H1 (cell line): ENCODE results near the gene ANKRD31. TPM values are rescaled to one million over a fixed set of nuclear protein-coding genes. Genes with fewer than 3 reads are reported as not detected.

Experiments
- CTCF ChIA-PET: fragments of 300-600 bp; sonication (Branson Sonifier 250); formaldehyde crosslinking; loops from one replicate; lab custom pipeline; 2021; ENCODE audit not compliant: partially characterized antibody; lab: Charles Lee
- POLR2A ChIA-PET: fragments of 300-600 bp; sonication (Branson Sonifier 250); formaldehyde crosslinking; loops from one replicate; lab custom pipeline; 2021; ENCODE audit warnings: inconsistent platforms; ENCODE audit not compliant: partially characterized antibody; lab: Charles Lee
- DNase-seq, 2 experiments: peaks; one replicate each; pipeline versions ENCODE4 v3.0.0 to v3.0.0-alpha.2; 2010 to 2022; ENCODE audit warnings: low spot score in 2 of 2, low read depth in 1 of 2, mixed read lengths in 1 of 2
- FAIRE-seq: peaks from 2 replicates; lab custom pipeline; 2011; peaks lifted over from hg19 to GRCh38; lab: Jason Lieb, UNC
- H2AFZ ChIP-seq: 2 replicates; pipeline ENCODE4 v1.8.1; 2012; ENCODE audit warnings: low read length, inconsistent platforms
- H2AK5ac ChIP-seq: 2 replicates; pipeline ENCODE4 v1.6.1; 2013; ENCODE audit warnings: low read depth, low read length
- H2BK120ac ChIP-seq: replicated peaks from 2 replicates; pipeline ENCODE3; 2013; ENCODE audit warnings: low read depth, low read length, inconsistent platforms
- H2BK12ac ChIP-seq: 2 replicates; pipeline ENCODE4 v1.6.1; 2013; ENCODE audit warnings: low read depth, low read length
- H2BK15ac ChIP-seq: 2 replicates; pipeline ENCODE4 v1.6.1; 2013; ENCODE audit warnings: low read length
- H2BK20ac ChIP-seq: 2 replicates; pipeline ENCODE4 v1.6.1; 2013; ENCODE audit warnings: low read length
- H2BK5ac ChIP-seq: 2 replicates; pipeline ENCODE4 v1.6.1; 2013; ENCODE audit warnings: low read depth, low read length
- H3K14ac ChIP-seq: 2 replicates; pipeline ENCODE4 v1.6.1; 2013; ENCODE audit warnings: inconsistent platforms; ENCODE audit not compliant: insufficient read length
- H3K18ac ChIP-seq: 2 replicates; pipeline ENCODE4 v1.6.1; 2013; ENCODE audit warnings: low read length; ENCODE audit errors: extremely low read depth
- H3K23ac ChIP-seq: 2 replicates; pipeline ENCODE4 v1.6.1; 2013; ENCODE audit warnings: inconsistent platforms; ENCODE audit not compliant: insufficient read length
- H3K23me2 ChIP-seq: 2 replicates; pipeline ENCODE4 v1.6.1; 2013; ENCODE audit warnings: low read depth, low read length
- H3K27ac ChIP-seq: 2 replicates; pipeline ENCODE4 v1.6.1; 2011; ENCODE audit warnings: low read depth, low read length, inconsistent platforms
- H3K27me3 ChIP-seq, 4 experiments: replicated peaks in 1 of 4; 1 replicate in 1 of 4; 2 replicates in 3 of 4; pipeline versions ENCODE4 v1.6.1 to v1.8.1; 2011 to 2013; ENCODE audit warnings: low read length in 3 of 4, mild to moderate bottlenecking in 3 of 4, inconsistent platforms in 2 of 4, mixed read lengths in 2 of 4, moderate library complexity in 1 of 4; ENCODE audit not compliant: control insufficient read depth in 3 of 4, insufficient read depth in 3 of 4; ENCODE audit errors: extremely low read depth in 1 of 4
- H3K36me3 ChIP-seq, 4 experiments: 2 replicates each; pipeline versions ENCODE4 v1.6.1 to v1.8.1; 2011 to 2013; ENCODE audit warnings: mild to moderate bottlenecking in 4 of 4, low read length in 3 of 4, moderate library complexity in 2 of 4, control low read depth in 1 of 4, inconsistent platforms in 1 of 4; ENCODE audit not compliant: insufficient read depth in 4 of 4, control insufficient read depth in 2 of 4
- H3K4ac ChIP-seq: replicated peaks from 2 replicates; pipeline ENCODE3; 2013; ENCODE audit warnings: low read length, low read depth, mixed read lengths, inconsistent platforms; ENCODE audit not compliant: insufficient read length
- H3K4me1 ChIP-seq, 4 experiments: replicated peaks in 1 of 4; 1 replicate in 1 of 4; 2 replicates in 3 of 4; pipeline versions ENCODE4 v1.6.1 to v1.8.1; 2011 to 2013; ENCODE audit warnings: low read length in 3 of 4, inconsistent platforms in 2 of 4, mixed read lengths in 1 of 4; ENCODE audit not compliant: insufficient read depth in 4 of 4, control insufficient read depth in 3 of 4
- H3K4me2 ChIP-seq, 2 experiments: 2 replicates each; pipeline versions ENCODE4 v1.6.1 to v1.8.1; 2011 to 2013; ENCODE audit warnings: low read depth in 2 of 2, low read length in 2 of 2, control low read depth in 1 of 2, inconsistent platforms in 1 of 2, mild to moderate bottlenecking in 1 of 2; ENCODE audit not compliant: insufficient read depth in 1 of 2
- H3K4me3 ChIP-seq, 4 experiments: fragments of 200-600, 300-600 bp in 1 of 4; sonication (generic), shearing (Covaris generic), sonication (Bioruptor Twin) in 1 of 4; 2 replicates each; pipeline versions ENCODE4 v1.5.1 to v1.8.1; 2011 to 2016; ENCODE audit warnings: low read length in 4 of 4, low read depth in 3 of 4, control low read depth in 2 of 4, inconsistent platforms in 2 of 4, mild to moderate bottlenecking in 2 of 4, mixed read lengths in 1 of 4, moderate library complexity in 1 of 4; ENCODE audit not compliant: insufficient read depth in 2 of 4; ENCODE audit errors: extremely low read depth in 1 of 4
- H3K56ac ChIP-seq: replicated peaks from 2 replicates; pipeline ENCODE3; 2013; ENCODE audit warnings: low read depth, mild to moderate bottlenecking, mixed read lengths, low read length, inconsistent platforms; ENCODE audit not compliant: insufficient read length
- H3K79me1 ChIP-seq: 2 replicates; pipeline ENCODE4 v1.6.1; 2013; ENCODE audit warnings: low read depth, low read length, control low read depth
- H3K79me2 ChIP-seq, 2 experiments: 2 replicates each; pipeline versions ENCODE4 v1.6.1 to v1.8.1; 2012 to 2013; ENCODE audit warnings: low read length in 2 of 2, mild to moderate bottlenecking in 2 of 2, inconsistent platforms in 1 of 2; ENCODE audit not compliant: insufficient read depth in 2 of 2, control insufficient read depth in 1 of 2
- H3K9ac ChIP-seq, 4 experiments: replicated peaks in 1 of 4; 1 replicate in 1 of 4; 2 replicates in 3 of 4; pipeline versions ENCODE4 v1.6.1 to v1.8.1; 2011 to 2013; ENCODE audit warnings: low read depth in 3 of 4, low read length in 3 of 4, control low read depth in 2 of 4, mild to moderate bottlenecking in 2 of 4, moderate library complexity in 2 of 4, inconsistent platforms in 1 of 4; ENCODE audit errors: extremely low read depth in 1 of 4
- H3K9me3 ChIP-seq, 2 experiments: 2 replicates each; pipeline versions ENCODE4 v1.6.1 to v1.8.1; 2012 to 2013; ENCODE audit warnings: mild to moderate bottlenecking in 2 of 2, moderate library complexity in 2 of 2, control low read depth in 1 of 2, inconsistent platforms in 1 of 2, low read depth in 1 of 2, low read length in 1 of 2, mixed read lengths in 1 of 2; ENCODE audit not compliant: insufficient read depth in 2 of 2
- H4K20me1 ChIP-seq, 2 experiments: replicated peaks in 1 of 2; 2 replicates each; pipeline versions ENCODE3 to v1.8.1; 2011 to 2013; ENCODE audit warnings: inconsistent platforms in 2 of 2, low read length in 2 of 2, mild to moderate bottlenecking in 1 of 2; ENCODE audit not compliant: insufficient read depth in 2 of 2, control insufficient read depth in 1 of 2
- H4K5ac ChIP-seq: 2 replicates; pipeline ENCODE4 v1.6.1; 2013; ENCODE audit warnings: low read length, low read depth, mixed read lengths, inconsistent platforms; ENCODE audit not compliant: insufficient read length
- H4K8ac ChIP-seq: 2 replicates; pipeline ENCODE4 v1.8.0; 2013; ENCODE audit warnings: mild to moderate bottlenecking, moderate library complexity, low read length, inconsistent platforms; ENCODE audit not compliant: insufficient read depth; ENCODE audit errors: extremely low read depth
- H4K91ac ChIP-seq: replicated peaks from 2 replicates; pipeline ENCODE3; 2013; ENCODE audit warnings: low read length, mixed read lengths, inconsistent platforms; ENCODE audit not compliant: insufficient read length
- E2F6 ChIP-seq: IDR thresholded peaks from 2 replicates; pipeline ENCODE4 v1.6.1; 2012; ENCODE audit warnings: inconsistent platforms
- EP300 ChIP-seq, 2 experiments: IDR thresholded peaks; 1 replicate in 1 of 2; 2 replicates in 1 of 2; pipeline ENCODE4 v1.6.1; 2011 to 2012; ENCODE audit warnings: low read depth in 2 of 2, low read length in 2 of 2, mild to moderate bottlenecking in 2 of 2, borderline replicate concordance in 1 of 2, inconsistent platforms in 1 of 2, moderate library complexity in 1 of 2
- EZH2 ChIP-seq: fragments of 200-600 bp; sonication (generic); IDR thresholded peaks from 2 replicates; pipeline ENCODE4 v1.7.1; 2012; ENCODE audit warnings: low read depth, mild to moderate bottlenecking, moderate library complexity, low read length, inconsistent platforms; ENCODE audit not compliant: severe bottlenecking
- GABPA ChIP-seq: IDR thresholded peaks from 2 replicates; pipeline ENCODE4 v1.6.1; 2011; ENCODE audit warnings: mild to moderate bottlenecking, low read length, moderate library complexity, borderline replicate concordance; ENCODE audit not compliant: insufficient read depth
- JUND ChIP-seq: IDR thresholded peaks from 2 replicates; pipeline ENCODE4 v1.6.1; 2011; ENCODE audit warnings: mild to moderate bottlenecking, improper control_type of control experiment, low read length
- MAFK ChIP-seq: IDR thresholded peaks from 2 replicates; pipeline ENCODE4 v1.6.1; 2012; ENCODE audit warnings: low read depth, mild to moderate bottlenecking, improper control_type of control experiment, low read length
- MAX ChIP-seq: IDR thresholded peaks from 2 replicates; pipeline ENCODE4 v1.6.1; 2012; ENCODE audit warnings: inconsistent platforms
- NRF1 ChIP-seq: IDR thresholded peaks from 2 replicates; pipeline ENCODE4 v1.6.1; 2011; ENCODE audit warnings: mild to moderate bottlenecking, low read depth, low read length, improper control_type of control experiment
- POLR2A ChIP-seq, 2 experiments: IDR thresholded peaks; 1 replicate in 1 of 2; 2 replicates in 1 of 2; pipeline ENCODE4 v1.6.1; 2011; ENCODE audit warnings: low read depth in 2 of 2, low read length in 2 of 2, mild to moderate bottlenecking in 2 of 2; ENCODE audit errors: control extremely low read depth in 1 of 2
- RXRA ChIP-seq: IDR thresholded peaks from 2 replicates; pipeline ENCODE4 v1.6.1; 2011; ENCODE audit warnings: low read depth, mild to moderate bottlenecking, low read length, moderate library complexity; ENCODE audit not compliant: insufficient read depth
- SIX5 ChIP-seq: IDR thresholded peaks from 2 replicates; pipeline ENCODE4 v1.6.1; 2011; ENCODE audit warnings: mild to moderate bottlenecking, low read depth, low read length
- TCF12 ChIP-seq: IDR thresholded peaks from 2 replicates; pipeline ENCODE4 v1.6.1; 2011; ENCODE audit warnings: low read depth, mild to moderate bottlenecking, low read length
- TEAD4 ChIP-seq: IDR thresholded peaks from 2 replicates; pipeline ENCODE4 v1.6.1; 2012; ENCODE audit warnings: low read depth, low read length, inconsistent platforms, mixed read lengths
- YY1 ChIP-seq: IDR thresholded peaks from 2 replicates; pipeline ENCODE4 v1.6.1; 2011; ENCODE audit warnings: low read depth, mild to moderate bottlenecking, low read length
- WGBS, 2 experiments: shearing (Covaris generic) in 1 of 2; methylation state at CpG; one replicate each; pipeline versions ENCODE4 v1.1.6 to v1.1.7; 2013 to 2015; ENCODE audit warnings: low lambda C conversion rate in 2 of 2, mixed read lengths in 2 of 2, inconsistent platforms in 1 of 2, low coverage in 1 of 2, missing lambda C conversion rate in 1 of 2; ENCODE audit not compliant: insufficient replicate concordance in 2 of 2, insufficient coverage in 1 of 2, insufficient read length in 1 of 2; ENCODE audit errors: extremely low coverage in 1 of 2, missing lambda C conversion rate in 1 of 2; 5-methylcytosine and 5-hydroxymethylcytosine counted together
- polyA plus RNA-seq, 7 experiments: library from polyadenylated mRNA; depleted of rRNA in 3 of 7; stranded (reverse) in 5 of 7; unstranded in 2 of 7; fragments of >200 nt in 5 of 7; fragments of 200-250 nt in 2 of 7; gene quantifications; 1 replicate in 5 of 7; 2 replicates in 1 of 7; 4 replicates in 1 of 7; pipeline versions ENCODE4 v1.2.1 to v1.2.3, GENCODE V29; 2011 to 2013; ENCODE audit warnings: missing spikeins in 2 of 7, mixed read lengths in 2 of 7
- total RNA-seq: library from RNA; stranded (reverse); fragmentation: NEBNext Ultra II Directional; extraction: Animal tissue kit (Norgen Biotek cat#: 25700); gene quantifications from 2 replicates; pipeline ENCODE4 v1.2.1, GENCODE V29; 2021

Gene ANKRD31
- total and polyA plus RNA-seq, 2 of the 8 experiments (the other 6 are each of a cell fraction or from before 2014, with no cell fraction given) = 0.05 to 0.06 TPM

DNA sequence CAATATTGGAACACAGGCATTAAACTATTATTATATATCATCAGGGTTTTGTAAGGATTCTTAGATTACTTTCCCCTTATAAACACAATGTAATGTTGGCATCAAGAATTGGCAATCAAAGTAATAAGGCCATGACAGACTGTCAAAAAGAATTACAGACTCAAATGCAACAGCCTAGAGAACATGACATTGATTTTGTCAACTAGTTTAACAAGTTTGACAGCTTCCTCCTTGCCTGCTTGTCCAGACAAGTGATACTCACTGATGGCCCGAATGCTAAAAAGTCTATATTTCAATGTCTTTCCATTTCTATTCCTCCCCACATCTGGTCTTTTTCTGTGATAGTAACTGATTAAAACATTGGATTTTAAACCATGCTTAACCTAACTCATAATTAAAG is 6.4 kb upstream of the ANKRD31 start:
- Histone ChIP-seq H4K5ac (no peak overlapping the region), H2BK15ac (no peak overlapping the region), H3K4me3 (no peak overlapping the region), H3K18ac (no peak overlapping the region), H3K79me1 (no peaks in the 10 kb centered on the region), H3K27me3 (no peaks in the 10 kb centered on the region), H3K23me2 (no peaks in the 10 kb centered on the region), H2BK5ac (no peak overlapping the region), H3K27ac (no peak overlapping the region), H4K91ac (no peak overlapping the region), H3K9me3 (no peaks in the 10 kb centered on the region), H2BK12ac (no peak overlapping the region), H2AK5ac (no peak overlapping the region), H3K14ac (no peak overlapping the region), H3K79me2 (no peaks in the 10 kb centered on the region), H3K4ac (no peak overlapping the region), H4K20me1 (no peaks in the 10 kb centered on the region), H2AFZ (no peak overlapping the region), H3K4me2 (no peak overlapping the region), H3K4me1 (peaks cover 5 to 10% (median 7%) of the 10 kb centered on the region in 4 experiments), H3K36me3 (no peaks in the 10 kb centered on the region), H3K56ac (no peak overlapping the region), H3K23ac (no peak overlapping the region), H2BK120ac (no peak overlapping the region), H2BK20ac (no peak overlapping the region), H4K8ac (no peak overlapping the region), H3K9ac (no peak overlapping the region)
- 91% methylated on average over 1 of the region's 1 CpG; no CpG with 5 or more reads in 1 of the 2 experiments for WGBS, 2 experiments
- DNase-seq (no peak), FAIRE-seq (no peak)
- CTCF ChIA-PET = interaction anchor here (1.4 kb wide), 1 partner anchor 193 kb away, joined by 3 read pairs; no protein-coding TSS in a partner anchor
- POLR2A ChIA-PET = no interaction called here
- TF ChIP-seq GABPA (no peak), E2F6 (no peak), SIX5 (no peak), POLR2A (IDR thresholded peaks at IDR 0.05; ENCODE audit: control extremely low read depth in 1 of 2, low read depth in 2 of 2, low read length in 2 of 2) (no peak), EZH2 (no peak), TEAD4 (no peak), YY1 (no peak), NRF1 (no peak), RXRA (no peak), TCF12 (no peak), EP300 (IDR thresholded peaks at IDR 0.05; ENCODE audit: borderline replicate concordance in 1 of 2, low read depth in 2 of 2, low read length in 2 of 2) (no peak), MAX (no peak), MAFK (no peak), JUND (no peak)
